Activated CD4-positive, alpha-beta T cell treated with anti-CD3 and anti-CD28 coated beads for 36 hours (primary cell): ENCODE data around the gene RPN2. TPM values are rescaled to one million over a fixed set of nuclear protein-coding genes. Genes with fewer than 3 reads are reported as not detected.

Experiments
- ATAC-seq: fragments of 200-7000 bp; cut with Tn5 transposase; one replicate; pipeline ENCODE4 v1.10.0; 2021; ENCODE audit warnings: mild to moderate bottlenecking, moderate library complexity
- CTCF ChIA-PET: fragments of 350-600 bp; sonication (Branson Sonifier 250); formaldehyde crosslinking; loops from one replicate; lab custom pipeline; 2021; ENCODE audit warnings: antibody characterized with exemption; lab: Charles Lee
- POLR2A ChIA-PET: fragments of 350-600 bp; sonication (Branson Sonifier 250); formaldehyde crosslinking; loops from one replicate; lab custom pipeline; 2021; ENCODE audit warnings: antibody characterized with exemption, inconsistent platforms; lab: Charles Lee
- DNase-seq: peaks from one replicate; pipeline ENCODE4 v3.0.0-alpha.2; 2020
- H3K27ac Mint-ChIP-seq: one replicate; pipeline ENCODE4 v1.8.0; 2021; ENCODE audit warnings: mixed read lengths
- H3K27me3 Mint-ChIP-seq: one replicate; pipeline ENCODE4 v1.8.0; 2021; ENCODE audit warnings: mixed read lengths
- H3K36me3 Mint-ChIP-seq: one replicate; pipeline ENCODE4 v1.8.0; 2021; ENCODE audit warnings: low read depth, mixed read lengths
- H3K4me1 Mint-ChIP-seq: one replicate; pipeline ENCODE4 v1.8.0; 2021; ENCODE audit warnings: mixed read lengths
- H3K4me3 Mint-ChIP-seq: one replicate; pipeline ENCODE4 v1.8.0; 2021; ENCODE audit warnings: mild to moderate bottlenecking, moderate library complexity, mixed read lengths
- H3K9me3 Mint-ChIP-seq: one replicate; pipeline ENCODE4 v1.8.0; 2021; ENCODE audit warnings: low read depth, mixed read lengths
- intact Hi-C, 2 experiments: fragments of 100-400 bp; cut with DNase I in 1 of 2; cut with micrococcal nuclease in 1 of 2; formaldehyde crosslinking; loops; one replicate each; pipeline versions ENCODE4 v1.14.2 to v1.15.1; 2022 to 2024; cut with DNase I, micrococcal nuclease
- total RNA-seq, 2 experiments: library from RNA; stranded (reverse); gene quantifications; one replicate each; pipeline ENCODE4 v1.2.3, GENCODE V29; 2021

Gene RPN2
- total RNA-seq, 2 experiments from 2014 or later: 103 to 115 TPM

DNA sequence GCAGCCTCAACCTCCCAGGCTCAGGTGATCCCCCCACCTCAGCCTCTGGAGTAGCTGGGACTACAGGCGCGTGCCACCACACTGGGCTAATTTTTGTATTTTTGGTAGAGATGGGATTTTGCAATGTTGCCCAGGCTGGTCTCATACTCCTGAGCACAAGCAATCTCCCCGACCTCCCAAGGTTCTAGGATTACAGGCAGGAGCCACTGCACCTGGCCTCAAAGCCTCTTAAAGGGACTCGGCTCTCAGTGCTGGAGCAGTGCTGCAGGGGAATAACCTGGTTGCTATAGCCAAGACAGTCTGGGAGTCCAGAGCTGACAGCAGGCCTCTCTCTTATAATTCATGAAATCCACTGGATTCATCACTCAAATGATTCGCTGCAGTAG lies 65.4 kb downstream of the RPN2 start:
- H3K9me3 Mint-ChIP-seq: no peaks in the 10 kb centered on the region
- ChIA-PET POLR2A (no interaction called here), CTCF (interaction anchor here (0.7 kb wide), 1 partner anchor 1009 kb away, joined by 4 read pairs; no protein-coding TSS in a partner anchor)
- H3K27ac Mint-ChIP-seq: no peak overlapping the region
- H3K36me3 Mint-ChIP-seq: peaks cover 21% of the 10 kb centered on the region
- H3K4me1 Mint-ChIP-seq: no peaks in the 10 kb centered on the region
- H3K27me3 Mint-ChIP-seq: no peaks in the 10 kb centered on the region
- intact Hi-C loops: no loop called here
- ATAC-seq (no peak), DNase-seq (no peak)
- no peak overlapping the region for H3K4me3 Mint-ChIP-seq

DNA sequence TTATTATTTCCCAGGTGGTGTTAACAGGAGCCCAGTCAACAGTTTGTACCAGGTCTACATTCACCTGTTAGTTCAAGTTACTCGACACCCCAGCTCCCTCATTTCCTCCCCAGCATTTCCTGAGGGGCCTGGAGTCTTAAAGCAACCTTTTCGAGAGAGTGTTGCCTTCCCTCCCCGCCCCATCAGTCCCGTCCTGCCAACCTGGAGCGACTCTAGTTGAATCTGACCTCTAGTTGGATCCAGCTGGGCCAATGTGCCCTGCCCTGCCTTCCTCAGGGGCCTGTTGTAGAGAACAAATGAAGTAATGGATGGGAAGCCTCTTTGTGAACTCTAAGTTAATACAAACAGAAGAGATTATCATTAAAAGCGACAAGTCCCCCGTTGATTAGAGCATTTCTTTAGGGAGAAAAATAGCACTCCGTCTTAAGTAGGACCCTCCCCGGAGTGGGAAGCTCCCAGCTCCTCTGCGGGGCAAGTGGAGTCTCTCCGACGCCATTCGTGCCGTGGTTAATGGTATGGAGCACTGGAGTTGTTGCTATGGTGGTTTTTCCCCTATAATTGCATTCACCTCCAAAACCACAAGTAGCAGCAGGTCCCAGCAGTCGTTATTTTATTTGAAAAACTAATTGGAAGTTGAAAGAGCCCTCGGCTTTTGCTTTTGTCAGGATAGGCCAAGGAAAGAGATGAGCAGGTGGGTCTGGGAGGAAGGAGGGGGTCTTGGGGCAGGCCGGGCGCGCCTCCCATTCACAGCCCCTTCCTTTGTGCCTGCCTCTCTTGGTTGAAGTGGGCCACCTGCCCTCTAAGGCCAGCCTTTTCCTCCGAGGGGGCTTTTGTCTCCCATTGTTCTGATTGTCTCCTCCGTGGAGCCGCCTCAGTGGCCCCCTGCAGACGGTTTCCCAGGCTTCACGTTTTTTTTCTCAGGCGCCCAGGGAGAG lies 66.4 kb downstream of the RPN2 start:
- Mint-ChIP-seq H3K27ac (no peak overlapping the region), H3K9me3 (no peaks in the 10 kb centered on the region), H3K27me3 (no peaks in the 10 kb centered on the region), H3K4me1 (no peaks in the 10 kb centered on the region), H3K36me3 (peaks cover 21% of the 10 kb centered on the region), H3K4me3 (no peak overlapping the region)
- no peak for ATAC-seq
- ChIA-PET CTCF (no interaction called here), POLR2A (interaction anchor here (0.7 kb wide), 1 partner anchor 68 kb away, joined by 3 read pairs; no protein-coding TSS in a partner anchor)
- no peak for DNase-seq
- intact Hi-C loops: no loop called here

- intact Hi-C loops: no loop called here
- CTCF ChIA-PET: no interaction called here
- POLR2A ChIA-PET: no interaction called here
- no peaks in the 10 kb centered on the region for H3K4me1 Mint-ChIP-seq
- DNase-seq (no peak), ATAC-seq (no peak)
- peaks cover 10% of the 10 kb centered on the region for H3K36me3 Mint-ChIP-seq
- H3K27me3 Mint-ChIP-seq: no peaks in the 10 kb centered on the region
- H3K4me3 Mint-ChIP-seq: no peak overlapping the region
- no peak overlapping the region for H3K27ac Mint-ChIP-seq
- no peaks in the 10 kb centered on the region for H3K9me3 Mint-ChIP-seq
Measured at GRCh38 chr20:37246736-37247135, 67.6 kb downstream of the RPN2 start.

- DNase-seq: no peak
- ATAC-seq: no peak
- intact Hi-C loops: no loop called here
- no peaks in the 10 kb centered on the region for H3K9me3 Mint-ChIP-seq
- H3K4me1 Mint-ChIP-seq: no peaks in the 10 kb centered on the region
- peaks cover 7% of the 10 kb centered on the region for H3K36me3 Mint-ChIP-seq
- no peak overlapping the region for H3K4me3 Mint-ChIP-seq
- CTCF ChIA-PET: no interaction called here
- H3K27me3 Mint-ChIP-seq: no peaks in the 10 kb centered on the region
- H3K27ac Mint-ChIP-seq: no peak overlapping the region
- POLR2A ChIA-PET: no interaction called here
Measured at GRCh38 chr20:37247547-37247946, 68.4 kb downstream of the RPN2 start.

DNA sequence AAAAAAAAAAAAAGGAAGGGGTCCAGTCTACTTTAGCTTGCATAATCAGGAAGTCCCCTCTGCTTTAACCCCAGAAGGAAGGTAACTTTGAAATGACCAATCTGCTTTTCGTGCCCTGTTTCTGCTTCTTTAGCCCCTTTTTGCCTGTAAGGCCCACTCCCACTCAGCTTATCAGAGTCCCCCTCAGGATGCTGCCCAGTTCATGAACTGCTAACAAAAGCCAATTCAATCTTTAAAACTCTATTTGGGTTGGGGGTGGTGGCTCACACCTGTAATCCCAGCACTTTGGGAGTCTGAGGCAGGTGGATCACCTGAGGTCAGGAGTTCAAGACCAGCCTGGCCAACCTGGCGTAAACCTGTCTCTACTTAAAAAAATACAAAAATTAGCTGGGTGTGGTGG lies 70.2 kb downstream of the RPN2 start:
- ATAC-seq (no peak), DNase-seq (no peak)
- no peaks in the 10 kb centered on the region for H3K27me3 Mint-ChIP-seq
- H3K36me3 Mint-ChIP-seq: peaks cover 2% of the 10 kb centered on the region
- no peaks in the 10 kb centered on the region for H3K4me1 Mint-ChIP-seq
- H3K4me3 Mint-ChIP-seq: no peak overlapping the region
- CTCF ChIA-PET: interaction anchor here (0.5 kb wide), 1 partner anchor 266 kb away, joined by 3 read pairs; no protein-coding TSS in a partner anchor
- intact Hi-C loops: no loop called here
- POLR2A ChIA-PET: no interaction called here
- no peak overlapping the region for H3K27ac Mint-ChIP-seq
- no peaks in the 10 kb centered on the region for H3K9me3 Mint-ChIP-seq

DNA sequence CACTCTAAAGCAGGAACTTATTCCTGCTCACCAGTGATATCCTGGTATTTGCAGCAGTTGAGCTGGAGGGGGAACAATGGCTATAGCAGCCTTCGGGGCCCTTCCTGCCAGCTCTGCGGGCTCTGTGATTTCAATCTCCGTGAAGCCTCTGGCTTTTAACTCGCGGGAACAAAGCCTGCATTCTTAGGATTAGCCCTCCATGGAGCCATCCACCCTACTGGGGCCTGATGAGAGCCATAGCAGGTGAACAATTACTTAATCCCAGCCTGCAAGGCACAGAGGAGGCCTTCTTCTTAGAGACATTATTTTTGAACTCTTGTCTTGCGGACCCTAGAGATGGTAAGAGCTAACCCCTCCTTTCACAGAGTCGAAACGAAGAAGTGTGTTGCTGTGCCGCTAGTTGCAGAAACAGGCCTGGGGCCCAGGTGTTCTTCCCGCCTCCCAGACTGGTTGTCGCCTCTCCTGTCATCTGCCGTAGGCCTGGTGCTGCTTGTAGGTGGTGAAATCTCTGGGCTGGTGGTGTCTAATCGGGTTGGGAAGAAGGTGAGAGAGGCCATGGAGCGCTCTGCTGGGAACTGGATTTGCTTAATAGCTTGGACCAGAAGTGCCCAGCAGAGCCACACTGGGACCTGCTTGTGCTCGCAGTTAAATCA lies 72.8 kb downstream of the RPN2 start:
- ChIA-PET CTCF (interaction anchor here (1.1 kb wide), 1 partner anchor 15 kb away, joined by 3 read pairs; no protein-coding TSS in a partner anchor), POLR2A (interaction anchor here (0.6 kb wide), 1 partner anchor 17 kb away, joined by 7 read pairs; no protein-coding TSS in a partner anchor)
- peaks cover 2% of the 10 kb centered on the region for H3K27me3 Mint-ChIP-seq
- H3K9me3 Mint-ChIP-seq: no peaks in the 10 kb centered on the region
- H3K4me3 Mint-ChIP-seq: no peak overlapping the region
- intact Hi-C loops: no loop called here
- peaks cover 2% of the 10 kb centered on the region for H3K36me3 Mint-ChIP-seq
- DNase-seq (no peak), ATAC-seq (no peak)
- H3K27ac Mint-ChIP-seq: no peak overlapping the region
- no peaks in the 10 kb centered on the region for H3K4me1 Mint-ChIP-seq

- no peak overlapping the region for H3K4me3 Mint-ChIP-seq
- CTCF ChIA-PET: no interaction called here
- intact Hi-C loops: no loop called here
- no peak overlapping the region for H3K27ac Mint-ChIP-seq
- DNase-seq (no peak), ATAC-seq (no peak)
- POLR2A ChIA-PET: no interaction called here
- no peaks in the 10 kb centered on the region for H3K4me1 Mint-ChIP-seq
- no peaks in the 10 kb centered on the region for H3K9me3 Mint-ChIP-seq
- peaks cover 2% of the 10 kb centered on the region for H3K27me3 Mint-ChIP-seq
- peaks cover 2% of the 10 kb centered on the region for H3K36me3 Mint-ChIP-seq
Measured at GRCh38 chr20:37253087-37253486, 74.0 kb downstream of the RPN2 start.

- peaks cover 2% of the 10 kb centered on the region for H3K27me3 Mint-ChIP-seq
- no peak overlapping the region for H3K4me3 Mint-ChIP-seq
- H3K36me3 Mint-ChIP-seq: no peaks in the 10 kb centered on the region
- H3K4me1 Mint-ChIP-seq: no peaks in the 10 kb centered on the region
- H3K27ac Mint-ChIP-seq: no peak overlapping the region
- ATAC-seq (no peak), DNase-seq (no peak)
- intact Hi-C loops: no loop called here
- ChIA-PET POLR2A (no interaction called here), CTCF (no interaction called here)
- no peaks in the 10 kb centered on the region for H3K9me3 Mint-ChIP-seq
Measured at GRCh38 chr20:37254114-37254878, 75.2 kb downstream of the RPN2 start.

DNA sequence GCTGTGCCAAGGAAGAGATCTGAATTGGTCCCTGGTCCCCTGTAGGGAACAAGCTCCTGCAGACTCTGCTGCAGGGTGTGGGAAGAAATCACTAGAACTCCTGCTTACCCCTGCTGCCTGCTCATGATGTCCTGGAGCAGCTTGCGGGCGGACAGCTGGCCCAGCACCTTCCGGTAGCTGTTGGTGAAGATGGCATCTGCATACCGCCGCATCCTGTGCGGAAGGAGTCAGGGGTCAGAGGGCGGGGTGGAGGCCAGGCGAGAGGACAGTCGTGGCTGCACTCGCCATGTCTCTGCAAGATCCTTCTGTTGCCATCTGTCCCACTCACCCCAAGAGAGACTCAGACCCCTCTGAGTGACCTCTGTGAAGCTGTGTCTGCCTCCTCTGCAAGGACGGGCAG lies 77.2 kb downstream of the RPN2 start:
- CTCF ChIA-PET: interaction anchor here (0.7 to 0.9 kb wide), 2 partner anchors 23 to 277 kb away, joined by 3 read pairs; no protein-coding TSS in a partner anchor

GRCh38 chr20:37257530-37257929 lies 78.4 kb downstream of the RPN2 start:
- DNase-seq: no peak
- ChIA-PET POLR2A (no interaction called here), CTCF (no interaction called here)
- no peak overlapping the region for H3K27ac Mint-ChIP-seq
- no peak for ATAC-seq
- no peaks in the 10 kb centered on the region for H3K36me3 Mint-ChIP-seq
- intact Hi-C loops: no loop called here
- no peak overlapping the region for H3K4me3 Mint-ChIP-seq
- no peaks in the 10 kb centered on the region for H3K4me1 Mint-ChIP-seq
- H3K27me3 Mint-ChIP-seq: peaks cover 8% of the 10 kb centered on the region
- H3K9me3 Mint-ChIP-seq: no peaks in the 10 kb centered on the region

More for the DNA sequence above, 77.2 kb downstream of the RPN2 start:
- intact Hi-C loops: no loop called here
- ATAC-seq (no peak), DNase-seq (no peak)
- no peaks in the 10 kb centered on the region for H3K4me1 Mint-ChIP-seq
- POLR2A ChIA-PET: no interaction called here
- no peak overlapping the region for H3K27ac Mint-ChIP-seq
- H3K9me3 Mint-ChIP-seq: no peaks in the 10 kb centered on the region
- no peak overlapping the region for H3K4me3 Mint-ChIP-seq
- H3K36me3 Mint-ChIP-seq: no peaks in the 10 kb centered on the region
- peaks cover 4% of the 10 kb centered on the region for H3K27me3 Mint-ChIP-seq

GRCh38 chr20:37257988-37258387 lies 78.9 kb downstream of the RPN2 start:
- DNase-seq: no peak
- ATAC-seq: no peak
- ChIA-PET CTCF (no interaction called here), POLR2A (no interaction called here)
- Mint-ChIP-seq H3K36me3 (no peaks in the 10 kb centered on the region), H3K4me1 (no peaks in the 10 kb centered on the region), H3K9me3 (no peaks in the 10 kb centered on the region), H3K4me3 (no peak overlapping the region), H3K27me3 (peaks cover 8% of the 10 kb centered on the region), H3K27ac (no peak overlapping the region)
- intact Hi-C loops: no loop called here
